Vagina (tissue), 2 donors: Measurements from ENCODE around the gene SUN1. TPM values are rescaled to one million over a fixed set of nuclear protein-coding genes. Genes with fewer than 3 reads are reported as not detected.

Source experiments
- DNase-seq, 2 donors: peaks; one replicate each; pipeline ENCODE4 v3.0.0-alpha.2; 2017; ENCODE audit errors: extremely low spot score in 2 of 2
- H3K27ac ChIP-seq: fragments of 200-600 bp; sonication (generic); one replicate; pipeline ENCODE4 v1.5.1; 2019
- H3K27me3 ChIP-seq: fragments of 200-600 bp; sonication (generic); one replicate; pipeline ENCODE4 v1.5.1; 2019
- H3K36me3 ChIP-seq, 2 donors: fragments of 200-600 bp; sonication (generic); one replicate each; pipeline ENCODE4 v1.5.1; 2017 to 2019
- H3K4me1 ChIP-seq: fragments of 200-600 bp; sonication (generic); one replicate; pipeline ENCODE4 v1.5.1; 2019
- H3K4me3 ChIP-seq, 2 donors: fragments of 200-600 bp; sonication (generic); 1 replicate in 1 of 2; 2 replicates in 1 of 2; pipeline ENCODE4 v1.5.1; 2016 to 2019
- H3K9me3 ChIP-seq: fragments of 200-600 bp; sonication (generic); one replicate; pipeline ENCODE4 v1.5.1; 2019
- POLR2A ChIP-seq, 2 donors: fragments of 450-650 bp; IDR thresholded peaks; one replicate each; pipeline ENCODE4 v1.6.1; 2017; ENCODE audit warnings: antibody characterized with exemption in 2 of 2, mild to moderate bottlenecking in 2 of 2, moderate library complexity in 2 of 2
- POLR2AphosphoS5 ChIP-seq, 2 donors: sonication (generic); formaldehyde crosslinking; IDR thresholded peaks; one replicate each; pipeline ENCODE4 v1.9.0; 2017; ENCODE audit warnings: antibody characterized with exemption in 2 of 2, mild to moderate bottlenecking in 2 of 2, low read depth in 1 of 2; ENCODE audit not compliant: insufficient read depth in 1 of 2
- intact Hi-C: fragments of 100-400 bp; cut with DNase I; formaldehyde crosslinking; loops from one replicate; pipeline ENCODE4 v1.15.1; 2023
- total RNA-seq: library from RNA; depleted of rRNA; stranded (reverse); fragments of >200 nt; gene quantifications from one replicate; pipeline ENCODE4 v1.2.3, GENCODE V29; 2016
- TF ChIP-seq, protein P1 (sequence below), 3 experiments: fragments of 450-650 bp in 2 of 3; fragments of 200-600 bp in 1 of 3; sonication (generic) in 1 of 3; IDR thresholded peaks; one replicate each; pipeline ENCODE4 v1.5.1; 2017 to 2019; ENCODE audit warnings: antibody characterized with exemption in 3 of 3, mild to moderate bottlenecking in 2 of 3, moderate library complexity in 2 of 3

Gene SUN1
- total RNA-seq, 1 donor from 2014 or later, result 170 TPM

DNA sequence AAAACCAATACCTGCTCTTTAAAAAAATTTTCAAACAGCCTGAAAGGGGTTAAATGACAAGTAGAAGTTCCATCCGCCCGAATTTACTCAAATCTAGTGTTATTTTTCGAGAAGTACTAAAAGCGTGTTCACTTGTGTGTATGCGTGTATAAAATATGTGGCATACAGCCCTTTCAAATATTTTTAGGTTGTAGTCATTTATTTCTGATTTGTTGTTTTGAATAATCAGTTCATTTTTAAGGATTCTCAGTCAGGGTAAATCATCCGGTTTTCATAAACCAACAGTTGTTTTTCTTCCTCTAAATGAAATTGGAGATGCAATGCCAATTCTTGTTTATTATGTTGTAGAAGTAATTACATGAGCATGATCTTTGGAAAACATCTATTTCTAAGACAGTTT, 6.9 kb upstream of the SUN1 start:
- H3K36me3 ChIP-seq, result peaks cover 0 to 4% of the 10 kb centered on the region in 2 donors
- H3K4me3 ChIP-seq, result no peak overlapping the region
- TF ChIP-seq, protein P1, sequence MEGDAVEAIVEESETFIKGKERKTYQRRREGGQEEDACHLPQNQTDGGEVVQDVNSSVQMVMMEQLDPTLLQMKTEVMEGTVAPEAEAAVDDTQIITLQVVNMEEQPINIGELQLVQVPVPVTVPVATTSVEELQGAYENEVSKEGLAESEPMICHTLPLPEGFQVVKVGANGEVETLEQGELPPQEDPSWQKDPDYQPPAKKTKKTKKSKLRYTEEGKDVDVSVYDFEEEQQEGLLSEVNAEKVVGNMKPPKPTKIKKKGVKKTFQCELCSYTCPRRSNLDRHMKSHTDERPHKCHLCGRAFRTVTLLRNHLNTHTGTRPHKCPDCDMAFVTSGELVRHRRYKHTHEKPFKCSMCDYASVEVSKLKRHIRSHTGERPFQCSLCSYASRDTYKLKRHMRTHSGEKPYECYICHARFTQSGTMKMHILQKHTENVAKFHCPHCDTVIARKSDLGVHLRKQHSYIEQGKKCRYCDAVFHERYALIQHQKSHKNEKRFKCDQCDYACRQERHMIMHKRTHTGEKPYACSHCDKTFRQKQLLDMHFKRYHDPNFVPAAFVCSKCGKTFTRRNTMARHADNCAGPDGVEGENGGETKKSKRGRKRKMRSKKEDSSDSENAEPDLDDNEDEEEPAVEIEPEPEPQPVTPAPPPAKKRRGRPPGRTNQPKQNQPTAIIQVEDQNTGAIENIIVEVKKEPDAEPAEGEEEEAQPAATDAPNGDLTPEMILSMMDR (IDR thresholded peaks at IDR 0.05), result no peak
- TF ChIP-seq POLR2AphosphoS5 (IDR thresholded peaks at IDR 0.05; ENCODE audit: insufficient read depth in 1 of 2, low read depth in 1 of 2), result no peak
- TF ChIP-seq POLR2A (IDR thresholded peaks at IDR 0.05), result no peak
- H3K9me3 ChIP-seq, result no peaks in the 10 kb centered on the region
- peaks cover 85% of the 10 kb centered on the region for H3K4me1 ChIP-seq
- no peak for DNase-seq
- intact Hi-C loops, result no loop called here
- H3K27ac ChIP-seq, result peak overlapping the region; percentile 82
- no peaks in the 10 kb centered on the region for H3K27me3 ChIP-seq

DNA sequence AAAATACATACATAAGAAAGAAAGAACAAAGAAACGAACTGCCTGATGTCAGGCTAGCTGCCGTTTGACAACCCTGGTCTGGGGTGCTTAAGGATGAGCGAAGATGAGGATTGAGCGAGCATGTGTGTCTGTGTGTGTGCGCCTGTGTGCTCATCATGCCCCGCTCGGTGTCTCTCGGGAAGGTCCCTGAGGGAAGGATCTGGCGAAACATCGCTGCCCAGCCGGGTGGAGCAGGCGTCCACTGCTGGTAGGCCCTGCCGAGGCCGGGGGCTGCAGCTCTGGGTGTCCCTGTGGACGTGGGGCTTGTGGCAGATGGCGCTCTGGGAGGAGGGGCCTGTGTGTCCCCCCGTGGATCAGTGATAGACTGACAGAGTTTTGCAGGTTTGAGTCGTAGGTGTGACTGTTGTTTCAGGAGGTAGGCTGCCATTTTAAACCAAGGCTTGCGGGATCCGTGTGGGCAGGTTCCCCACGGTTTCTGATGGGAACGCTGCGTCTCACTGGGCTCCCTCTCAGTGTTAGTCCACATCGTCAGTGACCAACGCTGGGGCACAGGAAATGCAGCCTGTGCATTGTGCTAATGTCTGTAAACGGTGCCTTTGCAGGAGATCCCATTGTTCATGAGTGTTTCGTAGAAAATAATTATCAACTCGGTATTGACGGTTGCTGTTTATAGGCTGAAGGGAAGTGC, 5.9 kb upstream of the SUN1 start:
- intact Hi-C loops, result no loop called here
- Histone ChIP-seq H3K4me3 (no peak overlapping the region), H3K27me3 (no peaks in the 10 kb centered on the region), H3K27ac (peak overlapping the region; percentile 82), H3K4me1 (peaks cover 86% of the 10 kb centered on the region), H3K9me3 (no peaks in the 10 kb centered on the region), H3K36me3 (peaks cover 0 to 4% of the 10 kb centered on the region in 2 donors)
- DNase-seq, result no peak
- TF ChIP-seq POLR2AphosphoS5 (IDR thresholded peaks at IDR 0.05; ENCODE audit: insufficient read depth in 1 of 2, low read depth in 1 of 2) (no peak), POLR2A (IDR thresholded peaks at IDR 0.05) (no peak)
- TF ChIP-seq, protein P1 (IDR thresholded peaks at IDR 0.05), result no peak

DNA sequence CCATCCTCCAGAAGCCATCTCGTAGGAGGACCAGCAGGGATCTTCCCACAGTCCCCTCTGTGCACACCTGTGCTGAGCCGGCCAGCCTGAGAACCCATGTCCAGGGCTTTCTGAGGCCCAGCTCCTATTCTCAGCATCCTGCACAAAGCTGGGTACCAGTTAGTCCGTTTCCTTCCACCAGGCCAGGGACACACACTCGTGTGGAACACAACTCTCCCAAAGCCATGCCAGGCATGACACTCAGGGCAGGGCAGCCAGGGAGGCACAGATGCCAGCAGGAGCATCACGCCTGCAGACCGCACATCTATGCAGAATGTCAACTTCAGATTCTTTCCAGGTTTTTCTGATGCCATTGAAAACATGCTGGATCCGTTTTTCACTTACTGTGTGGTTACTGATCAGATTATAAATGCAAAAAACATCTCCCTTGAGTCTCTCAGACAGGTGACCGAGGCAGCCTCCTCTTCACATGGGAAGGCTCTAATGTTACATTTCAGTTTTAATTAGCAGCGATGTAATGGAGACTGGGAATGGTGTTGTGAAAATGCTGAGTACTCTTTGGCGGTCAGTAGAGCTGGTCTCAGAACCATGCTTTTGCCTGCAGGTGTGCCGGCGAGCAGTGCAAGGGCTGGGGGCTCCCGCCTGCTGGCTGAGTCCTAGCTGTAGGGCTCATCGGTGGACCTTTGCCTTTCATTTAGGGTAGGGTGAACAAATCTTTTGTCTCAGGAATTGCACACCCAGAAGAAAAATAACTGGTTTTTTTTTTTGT, 3.3 kb upstream of the SUN1 start:
- Histone ChIP-seq H3K36me3 (peaks cover 0 to 4% of the 10 kb centered on the region in 2 donors), H3K27ac (peak overlapping the region; percentile 95), H3K27me3 (no peaks in the 10 kb centered on the region), H3K4me1 (peaks cover 85% of the 10 kb centered on the region), H3K4me3 (no peak overlapping the region), H3K9me3 (no peaks in the 10 kb centered on the region)
- no peak for DNase-seq
- intact Hi-C loops, result no loop called here
- TF ChIP-seq, protein P1 (IDR thresholded peaks at IDR 0.05), result no peak
- TF ChIP-seq POLR2AphosphoS5 (IDR thresholded peaks at IDR 0.05; ENCODE audit: insufficient read depth in 1 of 2, low read depth in 1 of 2), result no peak
- TF ChIP-seq POLR2A (IDR thresholded peaks at IDR 0.05), result no peak

GRCh38 chr7:830069-830468, 2.2 kb upstream of the SUN1 start:
- Histone ChIP-seq H3K9me3 (no peaks in the 10 kb centered on the region), H3K27ac (peak overlapping the region; percentile 95), H3K4me1 (peaks cover 88% of the 10 kb centered on the region), H3K36me3 (peaks cover 0 to 4% of the 10 kb centered on the region in 2 donors), H3K4me3 (no peak overlapping the region), H3K27me3 (no peaks in the 10 kb centered on the region)
- TF ChIP-seq POLR2A (IDR thresholded peaks at IDR 0.05) (no peak), POLR2AphosphoS5 (IDR thresholded peaks at IDR 0.05; ENCODE audit: insufficient read depth in 1 of 2, low read depth in 1 of 2) (no peak)
- TF ChIP-seq, protein P1 (IDR thresholded peaks at IDR 0.05), result no peak
- DNase-seq, result no peak
- intact Hi-C loops, result no loop called here
